ENCODE measurements around the gene RNF111. TPM values are rescaled to one million over a fixed set of nuclear protein-coding genes. Genes with fewer than 3 reads are reported as not detected.
A peak's percentile ranks its signal among the peaks of the same experiment; 100 is the strongest.

Gene RNF111
- total RNA-seq, 1 donor from 2014 or later, result 40.1 TPM

DNA sequence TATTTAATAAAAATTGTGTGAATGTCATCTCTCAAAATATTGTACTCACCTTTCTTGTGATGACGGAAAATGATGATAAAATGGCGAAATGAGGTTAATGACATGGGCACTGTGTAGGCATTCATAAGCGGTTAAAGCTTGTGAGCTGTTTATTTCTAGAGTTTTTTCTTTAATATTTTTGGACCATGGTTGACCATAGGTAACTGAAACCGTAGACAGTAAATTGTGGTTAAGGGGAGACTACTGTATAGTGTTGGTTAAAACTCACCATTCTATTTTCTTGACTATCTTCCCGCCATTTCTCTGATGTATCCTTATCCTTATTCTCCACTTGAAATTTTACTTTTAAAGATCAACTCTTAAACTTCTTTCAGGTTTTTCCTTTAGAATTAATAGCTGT lies 14.5 kb downstream of the RNF111 start:
- H3K27ac Mint-ChIP-seq, result no peak overlapping the region
- peaks cover 14% of the 10 kb centered on the region for H3K36me3 Mint-ChIP-seq (ENCODE audit: insufficient read depth)
- H3K4me1 Mint-ChIP-seq (ENCODE audit: low read depth), result peaks cover 2% of the 10 kb centered on the region
- no peak overlapping the region for H3K4me3 Mint-ChIP-seq (ENCODE audit: low read depth)
- TF ChIP-seq, protein P1, sequence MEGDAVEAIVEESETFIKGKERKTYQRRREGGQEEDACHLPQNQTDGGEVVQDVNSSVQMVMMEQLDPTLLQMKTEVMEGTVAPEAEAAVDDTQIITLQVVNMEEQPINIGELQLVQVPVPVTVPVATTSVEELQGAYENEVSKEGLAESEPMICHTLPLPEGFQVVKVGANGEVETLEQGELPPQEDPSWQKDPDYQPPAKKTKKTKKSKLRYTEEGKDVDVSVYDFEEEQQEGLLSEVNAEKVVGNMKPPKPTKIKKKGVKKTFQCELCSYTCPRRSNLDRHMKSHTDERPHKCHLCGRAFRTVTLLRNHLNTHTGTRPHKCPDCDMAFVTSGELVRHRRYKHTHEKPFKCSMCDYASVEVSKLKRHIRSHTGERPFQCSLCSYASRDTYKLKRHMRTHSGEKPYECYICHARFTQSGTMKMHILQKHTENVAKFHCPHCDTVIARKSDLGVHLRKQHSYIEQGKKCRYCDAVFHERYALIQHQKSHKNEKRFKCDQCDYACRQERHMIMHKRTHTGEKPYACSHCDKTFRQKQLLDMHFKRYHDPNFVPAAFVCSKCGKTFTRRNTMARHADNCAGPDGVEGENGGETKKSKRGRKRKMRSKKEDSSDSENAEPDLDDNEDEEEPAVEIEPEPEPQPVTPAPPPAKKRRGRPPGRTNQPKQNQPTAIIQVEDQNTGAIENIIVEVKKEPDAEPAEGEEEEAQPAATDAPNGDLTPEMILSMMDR (IDR thresholded peaks at IDR 0.05; ENCODE audit: unreplicated experiment), result no peak
- no peak for DNase-seq (ENCODE audit: low spot score, unreplicated experiment)
- H3K27me3 Mint-ChIP-seq, result no peaks in the 10 kb centered on the region
- no peaks in the 10 kb centered on the region for H3K9me3 Mint-ChIP-seq (ENCODE audit: low read depth)

DNA sequence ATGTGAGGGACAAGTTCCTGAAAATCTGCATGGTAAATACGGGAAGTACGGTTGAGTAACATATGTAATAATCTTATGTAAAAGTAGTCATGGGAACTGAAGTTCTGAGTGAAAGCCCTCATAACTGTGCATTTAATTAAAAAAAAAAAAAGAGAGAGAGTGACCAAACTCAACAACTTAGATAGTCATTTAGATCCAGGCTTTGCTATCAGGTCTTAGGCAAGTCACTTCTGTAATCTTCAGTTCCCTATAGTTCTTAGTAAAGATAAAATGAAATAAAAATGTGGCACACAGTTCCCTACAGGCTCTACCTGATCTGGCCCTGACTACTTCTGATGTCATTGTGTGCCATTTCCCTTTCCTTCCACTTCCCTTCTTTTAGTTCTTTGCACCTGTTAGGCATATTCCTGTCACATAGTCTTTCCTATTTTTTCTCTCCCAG lies 15.0 kb downstream of the RNF111 start:
- H3K4me3 Mint-ChIP-seq (ENCODE audit: low read depth), result no peak overlapping the region
- H3K27ac Mint-ChIP-seq, result peak overlapping the region; percentile 89
- H3K9me3 Mint-ChIP-seq (ENCODE audit: low read depth), result no peaks in the 10 kb centered on the region
- TF ChIP-seq, protein P1 (IDR thresholded peaks at IDR 0.05; ENCODE audit: unreplicated experiment), result no peak
- peaks cover 18% of the 10 kb centered on the region for H3K36me3 Mint-ChIP-seq (ENCODE audit: insufficient read depth)
- DNase-seq (ENCODE audit: low spot score, unreplicated experiment), result no peak
- no peaks in the 10 kb centered on the region for H3K27me3 Mint-ChIP-seq
- H3K4me1 Mint-ChIP-seq (ENCODE audit: low read depth), result peaks cover 2% of the 10 kb centered on the region

DNA sequence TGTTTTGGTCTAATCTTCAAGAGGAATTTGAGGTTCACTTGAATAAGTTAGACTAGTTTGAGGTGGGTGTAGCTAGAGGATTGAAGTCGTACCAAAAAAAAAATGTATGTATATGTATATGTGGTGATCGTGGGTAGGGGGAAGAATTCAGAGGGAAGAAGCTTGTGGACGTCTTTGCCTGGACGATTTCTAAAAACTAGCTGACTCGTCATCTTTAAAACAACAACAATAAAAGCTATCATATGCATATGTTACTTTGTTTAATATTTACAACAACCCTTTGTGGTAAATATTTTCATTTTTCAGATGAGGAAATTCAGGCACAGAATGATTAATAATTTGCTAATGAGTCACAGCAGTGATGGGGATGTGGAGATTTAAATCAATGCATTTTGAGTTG lies 18.1 kb downstream of the RNF111 start:
- Mint-ChIP-seq H3K27ac (no peak overlapping the region), H3K4me3 (ENCODE audit: low read depth) (no peak overlapping the region), H3K27me3 (no peaks in the 10 kb centered on the region), H3K4me1 (ENCODE audit: low read depth) (peaks cover 2% of the 10 kb centered on the region), H3K36me3 (ENCODE audit: insufficient read depth) (peaks cover 20% of the 10 kb centered on the region), H3K9me3 (ENCODE audit: low read depth) (no peaks in the 10 kb centered on the region)
- DNase-seq (ENCODE audit: low spot score, unreplicated experiment), result no peak
- TF ChIP-seq, protein P1 (IDR thresholded peaks at IDR 0.05; ENCODE audit: unreplicated experiment), result no peak

DNA sequence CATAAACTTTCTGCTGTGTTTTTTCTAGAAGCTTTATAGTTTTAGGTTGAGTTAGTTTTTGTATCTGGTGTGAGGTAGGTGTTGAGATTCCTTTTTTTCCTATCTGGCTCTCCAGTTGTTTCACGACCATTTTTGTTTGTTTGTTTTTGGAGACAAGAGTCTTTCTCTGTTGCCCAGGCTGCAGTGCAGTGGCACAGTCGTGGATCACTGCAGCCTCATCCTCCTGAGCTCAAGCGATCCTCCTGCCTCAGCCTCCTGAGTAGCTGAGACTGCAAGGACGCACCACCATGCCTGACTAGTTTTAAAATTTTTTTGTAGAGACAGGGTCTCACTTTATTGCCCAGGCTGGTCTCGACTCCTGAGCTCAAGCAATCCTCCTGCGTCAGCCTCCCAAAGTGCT lies 20.6 kb downstream of the RNF111 start:
- H3K27me3 Mint-ChIP-seq, result no peaks in the 10 kb centered on the region
- TF ChIP-seq, protein P1 (IDR thresholded peaks at IDR 0.05; ENCODE audit: unreplicated experiment), result no peak
- peaks cover 2% of the 10 kb centered on the region for H3K4me1 Mint-ChIP-seq (ENCODE audit: low read depth)
- H3K4me3 Mint-ChIP-seq (ENCODE audit: low read depth), result no peak overlapping the region
- H3K27ac Mint-ChIP-seq, result no peak overlapping the region
- no peak for DNase-seq (ENCODE audit: low spot score, unreplicated experiment)
- H3K9me3 Mint-ChIP-seq (ENCODE audit: low read depth), result no peaks in the 10 kb centered on the region
- peaks cover 17% of the 10 kb centered on the region for H3K36me3 Mint-ChIP-seq (ENCODE audit: insufficient read depth)

DNA sequence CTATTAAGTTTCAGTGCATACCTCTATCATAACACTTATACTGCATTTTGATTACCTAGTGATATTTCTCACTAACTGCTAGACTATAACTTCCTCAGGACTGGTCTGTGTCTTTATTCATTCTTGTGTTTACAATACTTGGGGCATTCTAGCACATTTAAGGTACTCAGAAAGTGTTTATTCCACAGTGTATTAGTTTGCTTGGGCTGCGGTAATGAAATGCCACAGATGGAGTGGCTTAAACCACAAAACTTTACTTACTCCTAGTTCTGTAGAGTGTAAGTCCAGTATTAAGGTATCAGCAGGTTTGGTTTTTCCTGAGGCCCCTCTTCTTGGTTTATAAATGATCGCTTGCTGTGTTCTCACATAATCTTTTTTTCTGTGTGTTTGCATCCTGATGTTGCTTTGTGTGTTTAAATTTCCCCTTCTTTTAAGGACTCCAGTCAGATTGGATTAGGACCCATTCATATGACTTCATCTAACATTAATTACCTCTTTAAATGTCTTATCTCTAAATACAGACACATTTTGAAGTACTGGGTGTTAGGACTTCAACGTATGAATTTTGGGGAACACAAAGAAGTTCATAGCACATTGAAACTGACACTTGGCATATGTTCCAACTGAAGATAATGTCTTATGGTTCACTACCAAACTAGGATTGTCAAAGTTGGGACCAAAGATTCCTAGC lies 23.9 kb downstream of the RNF111 start:
- Mint-ChIP-seq H3K27me3 (no peaks in the 10 kb centered on the region), H3K9me3 (ENCODE audit: low read depth) (peaks cover 3% of the 10 kb centered on the region), H3K4me1 (ENCODE audit: low read depth) (peaks cover 11% of the 10 kb centered on the region), H3K27ac (no peak overlapping the region), H3K4me3 (ENCODE audit: low read depth) (no peak overlapping the region), H3K36me3 (ENCODE audit: insufficient read depth) (peaks cover 15% of the 10 kb centered on the region)
- TF ChIP-seq, protein P1 (IDR thresholded peaks at IDR 0.05; ENCODE audit: unreplicated experiment), result no peak
- no peak for DNase-seq (ENCODE audit: low spot score, unreplicated experiment)

Data from progenitor cell of endocrine pancreas (in vitro differentiated cells).